H54 (cell line): ENCODE data around the gene KBTBD13.
"Not testable (repeated sequence)": the region's sequence is repeated elsewhere in the genome, so short reads cannot be mapped to it uniquely, and the experiment has no call there.

ENCODE experiments used
- DNase-seq: peaks from one replicate; pipeline ENCODE4 v3.0.0; 2011; ENCODE audit warnings: low spot score, mixed read lengths; ENCODE audit not compliant: insufficient read length
- FAIRE-seq: peaks from 3 replicates; lab custom pipeline; 2011; peaks lifted over from hg19 to GRCh38; lab: Jason Lieb, UNC
- POLR2A ChIP-seq: IDR thresholded peaks from 2 replicates; pipeline ENCODE4 v1.6.1; 2011; ENCODE audit warnings: low read depth, mild to moderate bottlenecking, low read length

The KBTBD13 gene

DNA sequence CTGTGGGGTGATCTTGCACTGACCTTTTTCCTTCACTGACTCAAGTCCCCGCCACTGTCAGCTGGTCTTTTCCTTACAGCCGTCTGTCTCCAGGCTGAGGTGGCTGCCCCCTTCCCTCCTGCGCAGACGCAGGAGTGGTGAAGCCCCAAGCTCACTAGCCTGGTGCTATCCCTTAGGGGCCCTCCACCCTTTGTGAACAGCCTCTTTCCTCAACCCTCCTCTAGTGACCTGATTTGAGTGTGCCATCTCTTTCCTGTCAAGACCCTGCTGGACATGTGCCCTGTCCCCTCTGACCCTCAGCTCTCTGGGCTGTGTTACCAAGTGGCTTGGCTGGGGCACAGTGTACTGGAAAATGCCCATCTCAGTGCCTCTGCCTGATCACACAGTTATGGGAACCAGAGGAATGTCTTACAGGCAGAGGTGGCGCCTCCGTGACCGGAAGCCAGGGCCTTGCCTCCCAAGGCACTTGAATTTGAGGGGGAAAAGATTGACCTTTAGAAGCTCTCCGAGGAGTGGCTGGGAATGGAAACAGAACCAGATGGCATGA lies 8.7 kb downstream of the KBTBD13 start:
- TF ChIP-seq POLR2A: no peak
- no peak for FAIRE-seq
- DNase-seq: no peak

DNA sequence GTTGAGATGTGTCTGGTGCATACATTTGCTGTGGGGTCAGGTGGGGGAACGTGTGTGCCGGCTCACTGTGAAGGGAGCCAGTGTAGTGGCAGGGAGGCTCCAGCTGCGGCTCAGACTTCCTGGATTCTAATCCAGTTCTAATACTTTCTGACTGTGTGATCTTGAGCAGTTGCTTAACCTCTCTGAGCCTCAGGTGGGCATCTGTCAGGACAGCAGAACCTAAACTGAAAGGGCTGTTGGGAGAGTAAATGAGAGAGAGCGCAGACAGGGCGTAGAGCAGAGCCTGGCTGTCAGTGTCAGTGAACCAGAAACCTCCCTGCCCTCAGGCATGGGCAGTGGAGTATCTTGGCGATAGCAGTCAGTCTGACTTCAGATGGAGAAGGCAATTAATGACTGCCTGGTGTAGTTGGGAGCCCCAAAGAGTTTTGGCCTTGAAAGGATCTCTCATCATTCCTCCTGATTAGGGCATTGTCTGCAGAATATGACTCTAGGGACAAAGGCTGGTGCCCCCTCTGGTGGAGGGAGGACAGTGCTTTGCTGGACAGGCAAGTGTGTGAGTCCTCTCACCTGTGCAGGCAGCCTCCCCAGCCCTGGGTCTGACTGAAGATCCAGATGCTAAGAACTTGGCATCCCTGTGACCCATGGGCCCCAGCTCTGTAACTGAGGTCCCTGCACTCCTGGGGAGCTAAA lies 9.6 kb downstream of the KBTBD13 start:
- DNase-seq (no peak), FAIRE-seq (no peak)

DNA sequence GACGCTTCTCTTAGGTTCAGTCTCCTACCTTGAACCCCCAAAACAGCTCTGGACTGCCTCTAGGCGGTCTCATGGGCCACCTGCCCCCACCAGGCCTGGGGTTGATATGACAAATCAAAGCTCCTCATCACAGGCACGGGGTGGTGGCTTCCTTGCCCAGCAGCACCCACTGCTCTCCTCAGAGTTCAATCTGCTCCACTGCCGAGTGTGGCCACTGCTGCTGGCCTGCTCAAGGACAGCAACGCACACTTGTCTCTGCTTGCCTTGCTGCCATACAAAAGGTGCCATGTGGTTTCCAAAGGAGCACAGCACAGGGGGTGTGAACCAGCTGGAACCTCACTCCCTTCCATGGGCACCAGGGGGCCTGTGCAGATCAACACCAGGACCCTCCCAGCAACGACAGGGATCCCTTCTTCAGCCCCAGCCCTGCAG lies 10.2 kb downstream of the KBTBD13 start:
- no peak for FAIRE-seq
- no peak for DNase-seq
- TF ChIP-seq POLR2A: no peak

More for the DNA sequence above, 9.6 kb downstream of the KBTBD13 start:
- no peak for TF ChIP-seq POLR2A

- FAIRE-seq: no peak
- TF ChIP-seq POLR2A: no peak
- DNase-seq: no peak
Observed at GRCh38 chr15:65087411-65087810, 10.9 kb downstream of the KBTBD13 start.

DNA sequence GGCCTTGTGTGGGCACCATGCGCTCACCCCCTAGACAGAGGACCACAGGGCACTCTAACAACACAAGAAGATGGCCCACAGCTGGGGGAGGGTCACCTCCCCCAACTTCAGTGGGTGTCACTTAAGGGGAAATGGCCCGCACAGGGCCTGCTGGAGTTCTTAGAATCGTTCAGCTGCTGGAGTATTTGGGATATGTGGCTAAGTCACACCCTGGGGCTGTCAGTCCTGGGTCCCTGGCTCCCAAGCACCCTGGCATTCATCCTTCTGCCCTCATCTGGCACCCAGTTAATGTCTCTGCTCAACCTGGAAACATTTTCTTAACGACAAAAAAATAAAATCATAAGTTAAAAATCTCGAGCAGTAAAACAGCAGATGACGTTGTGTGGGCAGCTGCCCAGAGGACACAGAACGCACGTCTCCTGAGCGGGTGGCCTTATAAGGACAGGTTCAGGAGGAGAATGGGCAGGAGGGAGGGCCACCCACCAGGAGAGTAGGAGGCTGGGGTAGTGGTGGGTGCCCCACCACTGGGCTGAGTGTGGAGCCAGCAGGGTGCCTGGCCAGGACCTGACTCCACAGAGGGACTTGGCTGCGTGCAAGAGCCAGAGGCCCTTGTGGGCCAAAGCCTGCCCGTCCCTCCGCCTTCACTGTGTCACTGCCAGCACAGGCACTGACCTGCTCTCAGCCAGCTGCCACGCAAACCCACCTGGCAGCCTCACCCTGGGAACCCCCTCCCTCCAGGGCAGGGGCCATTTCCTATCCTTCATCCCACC lies 11.5 kb downstream of the KBTBD13 start:
- no peak for FAIRE-seq
- TF ChIP-seq POLR2A: no peak
- DNase-seq: no peak

DNA sequence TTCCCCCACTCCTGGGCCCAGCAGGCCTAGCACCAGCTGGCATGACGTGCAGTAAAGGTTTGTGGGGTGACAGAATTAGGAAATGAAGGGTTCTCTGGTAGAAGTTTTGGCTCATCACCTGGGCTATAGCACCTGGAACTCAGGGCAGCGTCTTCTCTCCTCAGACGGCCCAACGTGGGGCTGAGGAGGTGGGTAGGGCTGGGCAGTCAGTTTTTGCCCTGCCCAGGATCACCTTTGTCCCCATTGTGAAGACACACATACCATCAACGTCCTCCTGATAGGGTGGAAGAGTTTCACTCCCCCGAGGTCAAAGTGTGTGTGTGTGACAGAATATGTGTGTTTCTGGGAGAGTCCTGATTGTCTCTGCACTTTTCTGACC lies 12.1 kb downstream of the KBTBD13 start:
- FAIRE-seq: no peak

DNA sequence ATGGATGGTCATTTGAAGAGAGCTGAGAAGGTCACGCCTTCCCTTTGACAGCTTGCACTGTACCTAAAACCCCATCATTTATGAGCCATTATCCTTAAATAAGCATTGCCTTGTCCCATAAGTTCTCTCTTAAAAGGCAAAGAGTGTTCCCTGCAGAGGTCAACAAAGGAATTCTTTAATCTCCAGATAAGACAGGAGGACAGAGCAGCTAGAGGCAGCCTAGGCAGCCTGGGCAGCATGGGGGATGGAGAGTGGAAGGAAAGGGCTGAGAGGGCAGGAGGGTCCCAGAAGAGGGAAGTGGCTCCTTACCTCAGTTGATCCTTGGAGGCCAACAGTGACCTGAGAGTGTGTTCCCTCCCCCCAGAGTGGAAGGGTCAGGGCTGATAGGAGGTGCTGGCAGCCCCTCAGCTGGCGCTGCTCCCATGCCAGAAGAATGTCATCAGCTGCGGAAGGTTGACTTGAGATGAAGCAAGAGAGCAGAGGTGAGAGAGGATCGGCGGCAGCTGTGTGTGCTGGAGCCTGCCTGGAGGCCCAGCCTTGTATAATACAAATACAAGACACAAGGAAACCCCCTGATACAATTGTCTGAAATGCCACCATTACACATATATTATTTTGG lies 12.8 kb downstream of the KBTBD13 start:
- no peak for FAIRE-seq
- DNase-seq: no peak
- TF ChIP-seq POLR2A: no peak

More for the DNA sequence above, 12.1 kb downstream of the KBTBD13 start:
- no peak for DNase-seq
- TF ChIP-seq POLR2A: no peak

DNA sequence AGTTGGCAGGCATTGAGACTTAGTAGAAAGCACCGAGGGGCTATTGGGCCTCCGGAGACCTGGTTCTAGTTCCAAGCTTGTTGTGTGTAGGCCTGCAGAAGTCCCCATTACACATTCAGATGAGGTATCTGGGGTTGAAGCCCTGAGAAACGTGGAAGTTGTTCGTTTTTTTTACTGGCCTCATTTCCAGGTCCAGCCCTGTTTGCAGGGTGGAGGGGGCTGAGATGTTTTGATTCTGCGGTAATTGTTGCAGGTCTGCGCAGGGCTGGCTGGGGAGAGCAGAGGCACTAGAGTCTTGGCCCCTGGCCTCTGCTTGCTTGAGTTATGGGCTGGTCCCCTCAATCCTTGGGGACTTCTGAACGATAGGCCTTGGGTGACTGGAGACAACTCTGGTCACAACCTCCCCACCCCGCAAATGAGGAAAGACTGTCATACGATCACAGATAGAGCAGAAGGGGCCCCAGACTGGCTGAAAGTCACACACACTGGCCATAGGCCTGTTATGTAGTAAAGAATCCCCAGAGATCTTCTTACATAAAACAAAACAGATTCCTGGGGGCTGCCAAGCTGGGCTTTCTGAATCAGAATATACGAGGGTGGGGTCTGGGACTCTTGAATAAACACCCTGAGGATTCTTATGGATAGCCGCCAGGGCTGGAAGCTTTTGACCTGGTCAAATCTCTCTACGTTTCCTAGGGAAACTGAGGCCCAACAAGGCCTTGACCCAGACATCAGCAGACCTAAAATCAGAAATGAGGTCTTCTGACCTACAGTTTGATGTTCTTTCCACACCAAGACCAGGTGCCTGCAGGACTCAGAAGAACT lies 15.6 kb downstream of the KBTBD13 start:
- no peak for DNase-seq
- TF ChIP-seq POLR2A: no peak
- no peak for FAIRE-seq

GRCh38 chr15:65092911-65093792 lies 16.6 kb downstream of the KBTBD13 start:
- DNase-seq: no peak
- TF ChIP-seq POLR2A: no peak
- no peak for FAIRE-seq

- not testable (repeated sequence) for DNase-seq, FAIRE-seq
Observed at GRCh38 chr15:65093793-65094170, 17.2 kb downstream of the KBTBD13 start.

DNA sequence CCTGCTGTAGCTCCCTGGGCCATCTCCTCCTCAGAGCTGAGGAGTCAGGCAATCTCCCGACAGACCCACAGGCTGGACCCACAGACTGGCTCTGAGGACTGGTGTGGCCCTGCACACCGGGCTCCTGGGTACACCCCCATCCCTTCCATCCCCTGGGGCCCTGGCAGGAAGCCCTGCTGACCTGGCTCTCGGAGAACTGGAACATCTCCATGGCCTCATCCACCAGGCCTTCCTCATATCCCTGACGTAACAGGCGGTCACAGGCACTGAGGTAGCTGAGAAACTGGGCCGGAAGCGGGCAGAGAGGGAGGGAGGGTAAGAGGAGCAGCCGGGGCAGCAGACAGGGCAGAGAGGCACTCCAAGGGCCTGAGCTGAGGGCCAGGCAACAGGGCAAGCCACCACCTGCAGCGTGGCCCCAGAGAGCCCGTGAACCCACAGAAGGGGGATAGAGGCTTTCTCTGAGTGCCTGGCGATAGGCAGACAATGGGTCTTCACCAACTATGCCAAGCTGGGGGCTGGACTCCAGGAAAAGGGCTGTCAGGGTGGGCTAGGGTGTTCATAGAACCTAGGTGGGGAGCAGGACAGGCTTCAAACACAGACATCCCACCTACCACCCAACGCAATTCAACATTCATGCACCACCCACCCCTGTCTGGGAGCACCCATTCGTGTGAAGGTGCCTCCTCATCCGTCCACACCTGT lies 17.9 kb downstream of the KBTBD13 start:
- FAIRE-seq: no peak
- DNase-seq: no peak
- no peak for TF ChIP-seq POLR2A

GRCh38 chr15:65095011-65095746 lies 18.6 kb downstream of the KBTBD13 start:
- TF ChIP-seq POLR2A: no peak
- FAIRE-seq (no peak), DNase-seq (no peak)
